A549 (cell line): ENCODE data around the gene ADD2. TPM values are rescaled to one million over a fixed set of nuclear protein-coding genes. Genes with fewer than 3 reads are reported as not detected.

ENCODE experiments used
- ATAC-seq, 2 experiments: fragments of 200-7000 bp in 1 of 2; fragments of >200 bp in 1 of 2; cut with Nextera tagmentation in 1 of 2; cut with Tn5 transposase in 1 of 2; 3 replicates each; pipeline versions ENCODE4 v1.8.0 to v1.9.1; 2018 to 2020; ENCODE audit warnings: mild to moderate bottlenecking in 1 of 2, moderate library complexity in 1 of 2
- CTCF ChIA-PET: fragments of 300-600 bp; sonication (Branson Sonifier 250); formaldehyde crosslinking; extraction: SDS; loops from one replicate; lab custom pipeline; 2021; ENCODE audit warnings: antibody characterized with exemption, inconsistent platforms; lab: Yijun Ruan, JAX
- POLR2A ChIA-PET: fragments of 350-600 bp; formaldehyde crosslinking; extraction: SDS; loops from one replicate; lab custom pipeline; 2021; ENCODE audit warnings: antibody characterized with exemption, inconsistent platforms; lab: Yijun Ruan, JAX
- DNase-seq, 2 experiments: peaks; one replicate each; pipeline versions ENCODE4 v3.0.0 to v3.0.0-alpha.2; 2011 to 2016; ENCODE audit warnings: low read depth in 1 of 2, low spot score in 1 of 2
- FAIRE-seq: peaks from 2 replicates; lab custom pipeline; 2011; peaks lifted over from hg19 to GRCh38; lab: Jason Lieb, UNC
- H3K27ac ChIP-seq, 2 experiments: fragments of >200 bp; sonication (Bioruptor Twin); formaldehyde crosslinking; 3 replicates each; pipeline ENCODE4 v1.5.1; 2016 to 2017
- H3K4me1 ChIP-seq: fragments of >200 bp; sonication (Bioruptor Twin); formaldehyde crosslinking; 3 replicates; pipeline ENCODE4 v1.6.1; 2016
- H3K4me2 ChIP-seq: fragments of >200 bp; sonication (Bioruptor Twin); formaldehyde crosslinking; 3 replicates; pipeline ENCODE4 v1.6.1; 2016
- H3K4me3 ChIP-seq: fragments of >200 bp; sonication (Bioruptor Twin); formaldehyde crosslinking; 3 replicates; pipeline ENCODE4 v1.5.1; 2016
- H3K9me3 ChIP-seq: fragments of >200 bp; sonication (Bioruptor Twin); formaldehyde crosslinking; 3 replicates; pipeline ENCODE4 v1.6.1; 2016
- ATOH8 ChIP-seq: fragments of 250-450 bp; sonication (Bioruptor Pico); IDR thresholded peaks from 2 replicates; pipeline ENCODE4 v1.5.0; 2020; ENCODE audit warnings: low read depth, mild to moderate bottlenecking, moderate library complexity
- CHD4 ChIP-seq: fragments of 200-600 bp; sonication (generic); IDR thresholded peaks from 2 replicates; pipeline ENCODE4 v1.6.1; 2016; ENCODE audit warnings: antibody characterized with exemption, mild to moderate bottlenecking, borderline replicate concordance
- CTCF ChIP-seq: fragments of >200 bp; sonication (Bioruptor Twin); formaldehyde crosslinking; IDR thresholded peaks from 3 replicates; pipeline ENCODE4 v1.5.1; 2016
- FOSB ChIP-seq: fragments of 250-450 bp; sonication (Bioruptor Pico); IDR thresholded peaks from 2 replicates; pipeline ENCODE4 v1.5.0; 2020; ENCODE audit warnings: mild to moderate bottlenecking, moderate library complexity
- FOSL2 ChIP-seq, 2 experiments: fragments of 450-650 bp in 1 of 2; fragments of >200 bp in 1 of 2; sonication (Bioruptor Twin) in 1 of 2; formaldehyde crosslinking; IDR thresholded peaks; 2 replicates each; pipeline versions ENCODE4 v1.5.0 to v1.6.1; 2016 to 2020; ENCODE audit warnings: mild to moderate bottlenecking in 1 of 2, moderate library complexity in 1 of 2
- FOXS1 ChIP-seq: fragments of 250-450 bp; sonication (Bioruptor Pico); IDR thresholded peaks from 2 replicates; pipeline ENCODE4 v1.5.0; 2020; ENCODE audit warnings: mild to moderate bottlenecking, moderate library complexity
- HDAC2 ChIP-seq: fragments of 200-600 bp; sonication (generic); IDR thresholded peaks from 2 replicates; pipeline ENCODE4 v1.6.1; 2016
- HOXB13 ChIP-seq: fragments of 250-450 bp; sonication (Bioruptor Pico); IDR thresholded peaks from 2 replicates; pipeline ENCODE4 v1.5.0; 2020; ENCODE audit warnings: low read depth, mild to moderate bottlenecking, moderate library complexity
- JUN ChIP-seq, 2 experiments: fragments of >200 bp; sonication (Bioruptor Twin); formaldehyde crosslinking; IDR thresholded peaks; 2 replicates in 1 of 2; 3 replicates in 1 of 2; pipeline ENCODE4 v1.6.1; 2016 to 2017
- KDM1A ChIP-seq: fragments of 200-600 bp; sonication (generic); IDR thresholded peaks from 2 replicates; pipeline ENCODE4 v1.6.1; 2016; ENCODE audit warnings: low read depth, mild to moderate bottlenecking
- KDM5A ChIP-seq: fragments of 200-600 bp; sonication (generic); IDR thresholded peaks from 2 replicates; pipeline ENCODE4 v1.6.1; 2016; ENCODE audit warnings: antibody characterized with exemption, mild to moderate bottlenecking
- MAFK ChIP-seq: fragments of 450-650 bp; IDR thresholded peaks from 2 replicates; pipeline ENCODE4 v1.6.1; 2014; ENCODE audit not compliant: partially characterized antibody
- MAX ChIP-seq: IDR thresholded peaks from 2 replicates; pipeline ENCODE4 v1.6.1; 2012
- MAZ ChIP-seq: fragments of 150-350 bp; IDR thresholded peaks from 2 replicates; pipeline ENCODE4 v1.6.1; 2014; ENCODE audit warnings: antibody characterized with exemption, low read depth, low read length, borderline replicate concordance
- MYC ChIP-seq: IDR thresholded peaks from 2 replicates; pipeline ENCODE4 v1.6.1; 2012; ENCODE audit warnings: mild to moderate bottlenecking, inconsistent platforms, low read length, improper control_type of control experiment, borderline replicate concordance
- PHF8 ChIP-seq: fragments of 200-600 bp; sonication (generic); IDR thresholded peaks from 2 replicates; pipeline ENCODE4 v1.6.1; 2016; ENCODE audit warnings: low read depth, mild to moderate bottlenecking, antibody characterized with exemption, moderate library complexity, borderline replicate concordance
- POLR2A ChIP-seq: IDR thresholded peaks from 2 replicates; pipeline ENCODE4 v1.6.1; 2012; ENCODE audit warnings: mild to moderate bottlenecking, low read length
- POLR2AphosphoS2 ChIP-seq: conservative IDR thresholded peaks from 2 replicates; pipeline ENCODE4 v1.6.1; 2012; ENCODE audit warnings: low read length, improper control_type of control experiment, inconsistent platforms
- RARB ChIP-seq: fragments of 250-450 bp; sonication (Bioruptor Pico); IDR thresholded peaks from 2 replicates; pipeline ENCODE4 v1.8.0; 2021; ENCODE audit warnings: mild to moderate bottlenecking, moderate library complexity
- RCOR1 ChIP-seq: fragments of 150-350 bp; IDR thresholded peaks from 2 replicates; pipeline ENCODE4 v1.6.1; 2014; ENCODE audit warnings: antibody characterized with exemption, low read length, low read depth
- RNF2 ChIP-seq: fragments of 200-600 bp; sonication (generic); IDR thresholded peaks from 2 replicates; pipeline ENCODE4 v1.6.1; 2016; ENCODE audit warnings: low read depth, mild to moderate bottlenecking, antibody characterized with exemption, moderate library complexity, borderline replicate concordance
- SREBF2 ChIP-seq: fragments of 450-650 bp; IDR thresholded peaks from 2 replicates; pipeline ENCODE4 v1.6.1; 2014; ENCODE audit warnings: mild to moderate bottlenecking, moderate library complexity
- ZNF302 ChIP-seq: fragments of 250-450 bp; sonication (Bioruptor Pico); IDR thresholded peaks from 2 replicates; pipeline ENCODE4 v1.9.0; 2021; ENCODE audit warnings: inconsistent platforms, mild to moderate bottlenecking, moderate library complexity
- WGBS: methylation state at CpG from one replicate; pipeline ENCODE4 v1.1.6; 2017; ENCODE audit errors: missing lambda C conversion rate; 5-methylcytosine and 5-hydroxymethylcytosine counted together
- polyA plus RNA-seq, 4 experiments: library from polyadenylated mRNA; depleted of rRNA in 3 of 4; stranded (reverse); fragments of >200 nt; fragmentation: RNase III in 1 of 4; extraction: RNeasy Plus Mini Kit Qiagen cat#74134 plus additional on column Dnase treatment in 1 of 4; gene quantifications; 2 replicates in 3 of 4; 3 replicates in 1 of 4; pipeline ENCODE4 v1.2.3, GENCODE V29; 2011 to 2017
- TF ChIP-seq, protein P1 (sequence below): fragments of 150-350 bp; IDR thresholded peaks from 2 replicates; pipeline ENCODE4 v1.6.1; 2014; ENCODE audit warnings: low read depth, mild to moderate bottlenecking, low read length
- TF ChIP-seq, protein P2 (sequence below): fragments of >200 bp; sonication (Bioruptor Twin); formaldehyde crosslinking; IDR thresholded peaks from 2 replicates; pipeline ENCODE4 v1.6.1; 2016

Gene ADD2
- polyA plus RNA-seq, 2 of the 4 experiments (the other 2 are of a cell fraction): 18.0 to 25.5 TPM

GRCh38 chr2:70620020-70620419 is 148.0 kb downstream of the ADD2 start:
- H3K9me3 ChIP-seq: no peaks in the 10 kb centered on the region
- CTCF ChIA-PET: interaction anchor here (0.5 to 7.8 kb wide), 20 partner anchors 9 to 1607 kb away, joined by 3 to 202 read pairs (median 12); partner anchors contain the start of genes ADD2, ANTXR1, FAM136A and TGFA
- no peak for FAIRE-seq
- H3K4me3 ChIP-seq: no peak overlapping the region
- no peak for DNase-seq
- H3K27ac ChIP-seq: no peak overlapping the region
- no peak for ATAC-seq
- no peak overlapping the region for H3K4me2 ChIP-seq
- POLR2A ChIA-PET: no interaction called here
- H3K4me1 ChIP-seq: no peaks in the 10 kb centered on the region
- WGBS: 75% methylated on average over 6 of the region's 6 CpGs
- TF ChIP-seq JUN (IDR thresholded peaks at IDR 0.05) (no peak), CHD4 (no peak), FOSL2 (IDR thresholded peaks at IDR 0.05) (no peak), FOSL2 (CRISPR knock-in tag; IDR thresholded peaks at IDR 0.05) (no peak), MAZ (no peak), POLR2A (no peak), HDAC2 (no peak), RARB (CRISPR knock-in tag) (no peak), ZNF302 (no peak), SREBF2 (no peak), ATOH8 (CRISPR knock-in tag) (no peak), FOSB (CRISPR knock-in tag) (no peak), FOXS1 (CRISPR knock-in tag) (no peak), RCOR1 (no peak), KDM5A (no peak), MAFK (no peak), MAX (no peak)
- TF ChIP-seq, protein P1, sequence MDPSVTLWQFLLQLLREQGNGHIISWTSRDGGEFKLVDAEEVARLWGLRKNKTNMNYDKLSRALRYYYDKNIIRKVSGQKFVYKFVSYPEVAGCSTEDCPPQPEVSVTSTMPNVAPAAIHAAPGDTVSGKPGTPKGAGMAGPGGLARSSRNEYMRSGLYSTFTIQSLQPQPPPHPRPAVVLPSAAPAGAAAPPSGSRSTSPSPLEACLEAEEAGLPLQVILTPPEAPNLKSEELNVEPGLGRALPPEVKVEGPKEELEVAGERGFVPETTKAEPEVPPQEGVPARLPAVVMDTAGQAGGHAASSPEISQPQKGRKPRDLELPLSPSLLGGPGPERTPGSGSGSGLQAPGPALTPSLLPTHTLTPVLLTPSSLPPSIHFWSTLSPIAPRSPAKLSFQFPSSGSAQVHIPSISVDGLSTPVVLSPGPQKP: no peak

GRCh38 chr2:70619167-70619566 is 148.8 kb downstream of the ADD2 start:
- H3K4me3 ChIP-seq: no peak overlapping the region
- ATAC-seq: no peak
- FAIRE-seq: no peak
- POLR2A ChIA-PET: no interaction called here
- WGBS: 36% methylated on average over 3 of the region's 3 CpGs
- TF ChIP-seq, protein P2, sequence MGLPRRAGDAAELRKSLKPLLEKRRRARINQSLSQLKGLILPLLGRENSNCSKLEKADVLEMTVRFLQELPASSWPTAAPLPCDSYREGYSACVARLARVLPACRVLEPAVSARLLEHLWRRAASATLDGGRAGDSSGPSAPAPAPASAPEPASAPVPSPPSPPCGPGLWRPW: no peak
- TF ChIP-seq KDM1A: no peak
- TF ChIP-seq MYC: no peak
- no peak for TF ChIP-seq SREBF2
- TF ChIP-seq, all 56 proteins: peak for 0
- Histone ChIP-seq H3K9me3 (no peaks in the 10 kb centered on the region), H3K4me2 (no peak overlapping the region), H3K4me1 (no peaks in the 10 kb centered on the region), H3K27ac (no peak overlapping the region)
- DNase-seq: no peak
- CTCF ChIA-PET: interaction anchor here (0.6 to 7.8 kb wide), 27 partner anchors 10 to 545 kb away, joined by 3 to 202 read pairs (median 15); partner anchors contain the start of genes ADD2, FAM136A and TGFA

- Histone ChIP-seq H3K9me3 (no peaks in the 10 kb centered on the region), H3K27ac (no peak overlapping the region), H3K4me2 (no peak overlapping the region), H3K4me1 (no peaks in the 10 kb centered on the region), H3K4me3 (no peak overlapping the region)
- POLR2A ChIA-PET: no interaction called here
- no peak for ATAC-seq
- DNase-seq: no peak
- CTCF ChIA-PET: interaction anchor here (1.0 to 7.8 kb wide), 13 partner anchors 8 to 323 kb away, joined by 3 to 202 read pairs (median 28); partner anchors contain the start of genes FAM136A, SNRPG and TGFA
- TF ChIP-seq FOSL2 (IDR thresholded peaks at IDR 0.05): no peak
- no peak for TF ChIP-seq FOSL2 (CRISPR knock-in tag; IDR thresholded peaks at IDR 0.05)
- no peak for TF ChIP-seq RNF2
- no peak for TF ChIP-seq POLR2AphosphoS2
- no peak for TF ChIP-seq ATOH8 (CRISPR knock-in tag)
- TF ChIP-seq HOXB13 (CRISPR knock-in tag): no peak
- TF ChIP-seq CTCF: no peak
- no peak for TF ChIP-seq PHF8
- TF ChIP-seq, all 56 proteins: peak for 0
- no peak for FAIRE-seq
- 63% methylated on average over 6 of the region's 6 CpGs for WGBS
These were observed 151.8 kb downstream of the ADD2 start for GRCh38 chr2:70616168-70616694.
